ENCODE measurements around the gene NEGR1.

DNA sequence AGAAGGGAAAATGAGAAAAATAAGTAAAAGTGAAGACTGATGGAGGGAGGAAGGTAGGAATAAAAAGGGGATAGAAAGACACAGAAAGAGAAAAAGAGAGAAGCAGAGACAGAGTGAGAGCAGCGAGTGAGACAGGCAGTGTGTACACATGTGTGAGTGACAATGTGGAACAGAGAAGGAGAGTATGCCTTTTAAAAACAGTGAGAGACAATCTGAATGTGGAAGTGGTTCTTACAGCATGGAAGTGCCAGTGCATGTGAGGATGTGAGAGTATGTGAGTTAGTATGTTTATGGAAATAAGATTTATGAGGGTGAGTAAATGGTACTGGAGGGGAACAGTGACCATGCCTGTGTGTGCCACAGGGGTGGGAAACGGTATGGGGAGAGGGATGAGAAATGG, 1.2 kb downstream of the NEGR1 start:
- TF ChIP-seq POLR2AphosphoS5 (IDR thresholded peaks at IDR 0.05; ENCODE audit: control insufficient read depth, insufficient read depth, low read depth, low read length) (no peak), ZBTB43 (CRISPR knock-in tag; IDR thresholded peaks at IDR 0.05) (no peak), MEIS2 (IDR thresholded peaks at IDR 0.05; ENCODE audit: partially characterized antibody) (no peak), MEF2A (IDR thresholded peaks at IDR 0.05; ENCODE audit: control insufficient read depth, low read depth, low read length) (no peak), HMG20A (CRISPR knock-in tag; conservative IDR thresholded peaks at IDR 0.05) (no peak), POLR3G (IDR thresholded peaks at IDR 0.05; ENCODE audit: extremely low read depth, insufficient read length, insufficient replicate concordance) (no peak)
- TF ChIP-seq, protein P1, sequence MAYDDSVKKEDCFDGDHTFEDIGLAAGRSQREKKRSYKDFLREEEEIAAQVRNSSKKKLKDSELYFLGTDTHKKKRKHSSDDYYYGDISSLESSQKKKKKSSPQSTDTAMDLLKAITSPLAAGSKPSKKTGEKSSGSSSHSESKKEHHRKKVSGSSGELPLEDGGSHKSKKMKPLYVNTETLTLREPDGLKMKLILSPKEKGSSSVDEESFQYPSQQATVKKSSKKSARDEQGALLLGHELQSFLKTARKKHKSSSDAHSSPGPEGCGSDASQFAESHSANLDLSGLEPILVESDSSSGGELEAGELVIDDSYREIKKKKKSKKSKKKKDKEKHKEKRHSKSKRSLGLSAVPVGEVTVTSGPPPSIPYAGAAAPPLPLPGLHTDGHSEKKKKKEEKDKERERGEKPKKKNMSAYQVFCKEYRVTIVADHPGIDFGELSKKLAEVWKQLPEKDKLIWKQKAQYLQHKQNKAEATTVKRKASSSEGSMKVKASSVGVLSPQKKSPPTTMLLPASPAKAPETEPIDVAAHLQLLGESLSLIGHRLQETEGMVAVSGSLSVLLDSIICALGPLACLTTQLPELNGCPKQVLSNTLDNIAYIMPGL (CRISPR knock-in tag; IDR thresholded peaks at IDR 0.05): no peak
- TF ChIP-seq, protein P2, sequence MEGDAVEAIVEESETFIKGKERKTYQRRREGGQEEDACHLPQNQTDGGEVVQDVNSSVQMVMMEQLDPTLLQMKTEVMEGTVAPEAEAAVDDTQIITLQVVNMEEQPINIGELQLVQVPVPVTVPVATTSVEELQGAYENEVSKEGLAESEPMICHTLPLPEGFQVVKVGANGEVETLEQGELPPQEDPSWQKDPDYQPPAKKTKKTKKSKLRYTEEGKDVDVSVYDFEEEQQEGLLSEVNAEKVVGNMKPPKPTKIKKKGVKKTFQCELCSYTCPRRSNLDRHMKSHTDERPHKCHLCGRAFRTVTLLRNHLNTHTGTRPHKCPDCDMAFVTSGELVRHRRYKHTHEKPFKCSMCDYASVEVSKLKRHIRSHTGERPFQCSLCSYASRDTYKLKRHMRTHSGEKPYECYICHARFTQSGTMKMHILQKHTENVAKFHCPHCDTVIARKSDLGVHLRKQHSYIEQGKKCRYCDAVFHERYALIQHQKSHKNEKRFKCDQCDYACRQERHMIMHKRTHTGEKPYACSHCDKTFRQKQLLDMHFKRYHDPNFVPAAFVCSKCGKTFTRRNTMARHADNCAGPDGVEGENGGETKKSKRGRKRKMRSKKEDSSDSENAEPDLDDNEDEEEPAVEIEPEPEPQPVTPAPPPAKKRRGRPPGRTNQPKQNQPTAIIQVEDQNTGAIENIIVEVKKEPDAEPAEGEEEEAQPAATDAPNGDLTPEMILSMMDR (IDR thresholded peaks at IDR 0.05 in 2 of 3, conservative IDR thresholded peaks at IDR 0.05 in 1 of 3; ENCODE audit: insufficient read depth in 2 of 3, low read depth in 1 of 3, low read length in 3 of 3): no peak
